Measurements from ENCODE around the gene ETFA.
A peak's percentile ranks its signal among the peaks of the same experiment; 100 is the strongest.

ETFA gene

GRCh38 chr15:76336254-76337058 lies 25.2 kb upstream of the ETFA start, which contains the start of gene ISL2:
ISL2 (plus strand) TSS chr15:76336773; CDS start chr15:76336884, 111 bp downstream.
- H3K4me3 ChIP-seq (ENCODE audit: low read depth, low read length) = peak within 1 kb of the TSS; percentile 60
- TF ChIP-seq CTCF (IDR thresholded peaks at IDR 0.05; ENCODE audit: control insufficient read depth, extremely low read depth, insufficient read depth) = no peak
- no peak for DNase-seq (ENCODE audit: low read depth)

GRCh38 chr15:76335307-76336253 lies 24.3 kb upstream of the ETFA start:
- H3K4me3 ChIP-seq (ENCODE audit: low read depth, low read length) = peak overlapping the region; percentile 60
- no peak for TF ChIP-seq CTCF (IDR thresholded peaks at IDR 0.05; ENCODE audit: control insufficient read depth, extremely low read depth, insufficient read depth)
- DNase-seq (ENCODE audit: low read depth) = no peak

GRCh38 chr15:76334438-76335306 lies 23.4 kb upstream of the ETFA start:
- H3K4me3 ChIP-seq (ENCODE audit: low read depth, low read length) = no peak overlapping the region
- TF ChIP-seq CTCF (IDR thresholded peaks at IDR 0.05; ENCODE audit: control insufficient read depth, extremely low read depth, insufficient read depth) = no peak
- no peak for DNase-seq (ENCODE audit: low read depth)

- peak; percentile 36; the same call in 1 of the 2 replicates for TF ChIP-seq CTCF (IDR thresholded peaks at IDR 0.05; ENCODE audit: control insufficient read depth, extremely low read depth, insufficient read depth)
- DNase-seq (ENCODE audit: low read depth) = no peak
- H3K4me3 ChIP-seq (ENCODE audit: low read depth, low read length) = no peak overlapping the region
Measured at GRCh38 chr15:76333720-76334437, 22.6 kb upstream of the ETFA start.

DNA sequence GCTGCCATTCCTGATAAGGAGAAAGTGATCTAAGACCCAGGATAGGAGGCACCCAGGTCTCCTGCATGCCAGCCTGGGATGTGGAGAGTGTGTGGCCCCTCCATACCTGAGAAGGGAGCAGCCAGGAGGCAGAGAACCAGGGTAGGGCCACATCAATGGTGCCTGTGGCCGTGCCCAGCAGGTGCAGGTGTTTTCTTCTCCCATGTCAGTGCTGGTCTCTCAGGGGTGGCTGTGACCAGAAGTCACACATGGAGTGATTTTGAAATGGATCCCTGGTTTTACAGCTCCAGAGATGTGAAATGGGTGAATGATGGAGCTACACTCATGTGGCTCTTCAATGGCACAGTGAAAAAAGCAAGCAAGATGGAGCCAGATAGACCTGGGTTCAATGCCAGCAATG lies 22.0 kb upstream of the ETFA start:
- no peak for DNase-seq (ENCODE audit: low read depth)

More for the DNA sequence above, 22.0 kb upstream of the ETFA start:
- no peak for TF ChIP-seq CTCF (IDR thresholded peaks at IDR 0.05; ENCODE audit: control insufficient read depth, extremely low read depth, insufficient read depth)
- no peak overlapping the region for H3K4me3 ChIP-seq (ENCODE audit: low read depth, low read length)
